Measurements from ENCODE around the gene TSPYL2. TPM values are rescaled to one million over a fixed set of nuclear protein-coding genes. Genes with fewer than 3 reads are reported as not detected.

The TSPYL2 gene
- total RNA-seq, 4 donors from 2014 or later: 142 to 210 (median 180) TPM

GRCh38 chrX:53065104-53065503, 17.1 kb upstream of the TSPYL2 start:
- 70 to 86% methylated on average over 1 of the region's 1 CpG for WGBS, 2 donors
- H3K27ac ChIP-seq: no peak overlapping the region
- H3K9me3 ChIP-seq: no peaks in the 10 kb centered on the region
- no peak overlapping the region for H3K4me3 ChIP-seq
- no peak for DNase-seq (ENCODE audit: low spot score in 2 of 2)
- TF ChIP-seq EP300 (IDR thresholded peaks at IDR 0.05) (no peak), POLR2A (IDR thresholded peaks at IDR 0.05) (no peak), CTCF (IDR thresholded peaks at IDR 0.05) (no peak)
- no peaks in the 10 kb centered on the region for H3K36me3 ChIP-seq
- H3K27me3 ChIP-seq: peaks cover 0 to 6% of the 10 kb centered on the region in 2 donors
- no peaks in the 10 kb centered on the region for H3K4me1 ChIP-seq

- 78 to 88% methylated on average over 10 of the region's 10 CpGs for WGBS, 2 donors
Measured at GRCh38 chrX:53071064-53071463, 11.1 kb upstream of the TSPYL2 start.

GRCh38 chrX:53071604-53072417, 10.4 kb upstream of the TSPYL2 start:
- TF ChIP-seq POLR2A (IDR thresholded peaks at IDR 0.05) (peak in 1 of 2 donors; percentile 56), CTCF (IDR thresholded peaks at IDR 0.05) (peak; percentile 55 to 86 (median 70)), EP300 (IDR thresholded peaks at IDR 0.05) (peak; percentile 97 to 99)
- peak; percentile 64 to 80 for DNase-seq (ENCODE audit: low spot score in 2 of 2)
- Histone ChIP-seq H3K36me3 (peaks cover 0 to 2% (median 0%) of the 10 kb centered on the region in 3 donors), H3K4me1 (peaks cover 0 to 16% (median 0%) of the 10 kb centered on the region in 4 donors), H3K27ac (peak overlapping the region; percentile 71 to 91 (median 83)), H3K4me3 (peak overlapping the region in 3 of 4 donors; percentile 30 to 49 (median 32)), H3K27me3 (peaks cover 0 to 23% of the 10 kb centered on the region in 2 donors), H3K9me3 (no peaks in the 10 kb centered on the region)
- 0 to 14% methylated on average over 16 to 31 of the region's 31 CpGs for WGBS, 2 donors

More at GRCh38 chrX:53071064-53071463, 11.1 kb upstream of the TSPYL2 start:
- peaks cover 0 to 23% of the 10 kb centered on the region in 2 donors for H3K27me3 ChIP-seq
- peak overlapping the region; percentile 12 to 91 (median 79) for H3K27ac ChIP-seq
- H3K4me3 ChIP-seq: no peak overlapping the region
- DNase-seq (ENCODE audit: low spot score in 2 of 2): no peak
- H3K4me1 ChIP-seq: peaks cover 0 to 16% (median 0%) of the 10 kb centered on the region in 4 donors
- H3K36me3 ChIP-seq: no peaks in the 10 kb centered on the region
- H3K9me3 ChIP-seq: no peaks in the 10 kb centered on the region
- no peak for TF ChIP-seq EP300 (IDR thresholded peaks at IDR 0.05)
- TF ChIP-seq POLR2A (IDR thresholded peaks at IDR 0.05): no peak
- TF ChIP-seq CTCF (IDR thresholded peaks at IDR 0.05): no peak

- H3K27me3 ChIP-seq: peaks cover 0 to 17% of the 10 kb centered on the region in 2 donors
- DNase-seq (ENCODE audit: low spot score in 2 of 2): no peak
- no peak for TF ChIP-seq CTCF (IDR thresholded peaks at IDR 0.05)
- no peak for TF ChIP-seq POLR2A (IDR thresholded peaks at IDR 0.05)
- TF ChIP-seq EP300 (IDR thresholded peaks at IDR 0.05): no peak
- H3K27ac ChIP-seq: peak overlapping the region; percentile 71 to 91 (median 83)
- WGBS, 2 donors: 50 to 65% methylated on average over 8 to 9 of the region's 9 CpGs
- no peaks in the 10 kb centered on the region for H3K9me3 ChIP-seq
- peaks cover 0 to 16% (median 0%) of the 10 kb centered on the region in 4 donors for H3K4me1 ChIP-seq
- H3K36me3 ChIP-seq: peaks cover 0 to 8% (median 0%) of the 10 kb centered on the region in 3 donors
- H3K4me3 ChIP-seq: peak overlapping the region in 1 of 4 donors; percentile 49
Measured at GRCh38 chrX:53072418-53073114, 9.6 kb upstream of the TSPYL2 start.
